Nephron progenitor cell (in vitro differentiated cells): Measurements from ENCODE around the gene HHLA2.

Experiments used
- DNase-seq: peaks from one replicate; pipeline ENCODE4 v3.0.0; 2021
- H3K27ac Mint-ChIP-seq: 2 replicates; pipeline ENCODE4 v1.8.0; 2021; ENCODE audit warnings: mild to moderate bottlenecking, moderate library complexity, mixed read lengths
- H3K27me3 Mint-ChIP-seq: 2 replicates; pipeline ENCODE4 v1.8.0; 2021; ENCODE audit warnings: mild to moderate bottlenecking, low read depth, mixed read lengths; ENCODE audit not compliant: poor library complexity
- H3K36me3 Mint-ChIP-seq: 2 replicates; pipeline ENCODE4 v1.8.0; 2021; ENCODE audit warnings: low read depth, mixed read lengths
- H3K4me1 Mint-ChIP-seq: 2 replicates; pipeline ENCODE4 v1.8.0; 2021; ENCODE audit warnings: mixed read lengths
- H3K4me3 Mint-ChIP-seq: 2 replicates; pipeline ENCODE4 v1.8.0; 2021; ENCODE audit warnings: mild to moderate bottlenecking, moderate library complexity, mixed read lengths
- H3K9me3 Mint-ChIP-seq: 2 replicates; pipeline ENCODE4 v1.8.0; 2021; ENCODE audit warnings: mild to moderate bottlenecking, moderate library complexity, mixed read lengths
- CTCF ChIP-seq: fragments of 200-600 bp; sonication (generic); IDR thresholded peaks from 2 replicates; pipeline ENCODE4 v1.5.0; 2021; ENCODE audit warnings: antibody characterized with exemption

Gene HHLA2

DNA sequence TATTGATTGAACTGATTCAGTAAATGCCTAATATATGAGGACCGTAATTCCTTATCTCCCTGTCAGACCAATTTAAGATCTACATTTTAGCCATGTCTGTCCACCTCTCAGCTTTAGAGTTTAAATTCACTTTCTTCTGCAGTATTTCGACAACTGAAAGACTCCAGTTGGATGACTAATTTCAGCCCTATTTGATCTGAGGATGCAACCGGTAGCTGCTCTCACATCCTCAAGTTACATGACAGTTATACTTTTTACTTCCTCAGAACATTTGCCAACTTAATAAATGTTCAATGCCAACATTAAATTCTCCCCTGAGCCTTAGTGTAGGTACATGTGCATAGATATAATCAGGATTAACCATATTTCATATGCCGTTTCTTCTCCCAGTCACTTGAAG is 2.5 kb upstream of the HHLA2 start:
- Mint-ChIP-seq H3K4me1 (no peaks in the 10 kb centered on the region), H3K27me3 (no peaks in the 10 kb centered on the region), H3K27ac (no peak overlapping the region), H3K4me3 (no peak overlapping the region), H3K9me3 (peaks cover 14% of the 10 kb centered on the region), H3K36me3 (no peaks in the 10 kb centered on the region)
- no peak for TF ChIP-seq CTCF
- DNase-seq = no peak

GRCh38 chr3:108295421-108296175 is 750 bp upstream of the HHLA2 start:
- no peaks in the 10 kb centered on the region for H3K36me3 Mint-ChIP-seq
- no peaks in the 10 kb centered on the region for H3K27me3 Mint-ChIP-seq
- peaks cover 13% of the 10 kb centered on the region for H3K9me3 Mint-ChIP-seq
- H3K4me3 Mint-ChIP-seq = no peak overlapping the region
- DNase-seq = no peak
- H3K27ac Mint-ChIP-seq = no peak overlapping the region
- TF ChIP-seq CTCF = no peak
- peaks cover 7% of the 10 kb centered on the region for H3K4me1 Mint-ChIP-seq

GRCh38 chr3:108297647-108298046 is 1.3 kb downstream of the HHLA2 start:
- H3K27me3 Mint-ChIP-seq = no peaks in the 10 kb centered on the region
- no peak for DNase-seq
- no peak overlapping the region for H3K27ac Mint-ChIP-seq
- no peak for TF ChIP-seq CTCF
- H3K36me3 Mint-ChIP-seq = no peaks in the 10 kb centered on the region
- H3K4me1 Mint-ChIP-seq = peaks cover 7% of the 10 kb centered on the region
- H3K9me3 Mint-ChIP-seq = no peaks in the 10 kb centered on the region
- no peak overlapping the region for H3K4me3 Mint-ChIP-seq

- no peak for TF ChIP-seq CTCF
Observed at GRCh38 chr3:108298056-108298455, 1.7 kb downstream of the HHLA2 start.

GRCh38 chr3:108300103-108300849 is 3.9 kb downstream of the HHLA2 start:
- TF ChIP-seq CTCF = no peak
- H3K4me3 Mint-ChIP-seq = no peak overlapping the region
- DNase-seq = no peak
- no peak overlapping the region for H3K27ac Mint-ChIP-seq
- no peaks in the 10 kb centered on the region for H3K9me3 Mint-ChIP-seq
- peaks cover 7% of the 10 kb centered on the region for H3K4me1 Mint-ChIP-seq
- H3K36me3 Mint-ChIP-seq = no peaks in the 10 kb centered on the region
- peaks cover 4% of the 10 kb centered on the region for H3K27me3 Mint-ChIP-seq

More at GRCh38 chr3:108298056-108298455, 1.7 kb downstream of the HHLA2 start:
- peaks cover 7% of the 10 kb centered on the region for H3K4me1 Mint-ChIP-seq
- no peak for DNase-seq
- H3K27me3 Mint-ChIP-seq = no peaks in the 10 kb centered on the region
- H3K4me3 Mint-ChIP-seq = no peak overlapping the region
- H3K27ac Mint-ChIP-seq = no peak overlapping the region
- H3K36me3 Mint-ChIP-seq = no peaks in the 10 kb centered on the region
- no peaks in the 10 kb centered on the region for H3K9me3 Mint-ChIP-seq
